ENCODE data around the gene OLAH.

OLAH gene

DNA sequence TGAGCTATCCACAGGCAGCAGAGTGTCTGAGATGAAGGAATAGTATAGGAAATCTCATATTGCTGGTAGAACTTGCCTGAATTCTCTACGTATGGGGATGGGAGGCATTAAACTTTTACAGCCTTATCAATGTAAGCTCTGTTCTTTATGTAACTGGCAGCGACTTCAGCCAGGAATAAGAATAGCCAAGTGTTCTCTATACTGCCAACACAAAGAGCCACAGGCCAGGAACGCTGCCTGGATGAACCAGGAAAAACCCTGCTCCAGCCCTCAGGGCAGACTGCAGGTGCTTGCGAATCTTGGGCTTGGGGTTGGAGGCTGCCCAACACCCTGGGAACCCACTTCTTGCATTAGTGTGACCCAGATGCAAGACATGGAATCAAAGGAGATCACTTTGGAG lies 6.1 kb upstream of the OLAH start:
- TF ChIP-seq, protein P1, sequence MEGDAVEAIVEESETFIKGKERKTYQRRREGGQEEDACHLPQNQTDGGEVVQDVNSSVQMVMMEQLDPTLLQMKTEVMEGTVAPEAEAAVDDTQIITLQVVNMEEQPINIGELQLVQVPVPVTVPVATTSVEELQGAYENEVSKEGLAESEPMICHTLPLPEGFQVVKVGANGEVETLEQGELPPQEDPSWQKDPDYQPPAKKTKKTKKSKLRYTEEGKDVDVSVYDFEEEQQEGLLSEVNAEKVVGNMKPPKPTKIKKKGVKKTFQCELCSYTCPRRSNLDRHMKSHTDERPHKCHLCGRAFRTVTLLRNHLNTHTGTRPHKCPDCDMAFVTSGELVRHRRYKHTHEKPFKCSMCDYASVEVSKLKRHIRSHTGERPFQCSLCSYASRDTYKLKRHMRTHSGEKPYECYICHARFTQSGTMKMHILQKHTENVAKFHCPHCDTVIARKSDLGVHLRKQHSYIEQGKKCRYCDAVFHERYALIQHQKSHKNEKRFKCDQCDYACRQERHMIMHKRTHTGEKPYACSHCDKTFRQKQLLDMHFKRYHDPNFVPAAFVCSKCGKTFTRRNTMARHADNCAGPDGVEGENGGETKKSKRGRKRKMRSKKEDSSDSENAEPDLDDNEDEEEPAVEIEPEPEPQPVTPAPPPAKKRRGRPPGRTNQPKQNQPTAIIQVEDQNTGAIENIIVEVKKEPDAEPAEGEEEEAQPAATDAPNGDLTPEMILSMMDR (conservative IDR thresholded peaks at IDR 0.05) = no peak
- no peak overlapping the region for H3K27ac ChIP-seq

DNA sequence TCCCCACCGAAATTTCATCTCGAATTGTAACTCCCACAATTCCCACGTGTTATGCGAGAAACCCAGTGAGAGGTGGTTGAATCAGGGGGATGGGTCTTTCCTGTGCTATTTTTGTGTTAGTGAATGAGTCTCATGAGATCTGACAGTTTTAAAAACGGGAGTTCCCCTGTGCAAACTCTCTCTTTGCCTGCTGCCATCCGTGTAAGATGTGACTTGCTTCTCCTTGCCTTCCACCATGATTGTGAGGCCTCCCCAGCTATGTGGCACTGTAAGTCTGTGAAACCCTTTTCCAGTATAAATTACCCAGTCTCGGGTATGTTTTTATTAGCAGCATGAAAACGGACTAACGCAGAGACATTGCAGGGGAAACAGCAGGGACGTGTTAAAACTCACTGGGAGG lies 5.3 kb upstream of the OLAH start:
- no peak overlapping the region for H3K27ac ChIP-seq
- TF ChIP-seq, protein P1 (conservative IDR thresholded peaks at IDR 0.05) = no peak

DNA sequence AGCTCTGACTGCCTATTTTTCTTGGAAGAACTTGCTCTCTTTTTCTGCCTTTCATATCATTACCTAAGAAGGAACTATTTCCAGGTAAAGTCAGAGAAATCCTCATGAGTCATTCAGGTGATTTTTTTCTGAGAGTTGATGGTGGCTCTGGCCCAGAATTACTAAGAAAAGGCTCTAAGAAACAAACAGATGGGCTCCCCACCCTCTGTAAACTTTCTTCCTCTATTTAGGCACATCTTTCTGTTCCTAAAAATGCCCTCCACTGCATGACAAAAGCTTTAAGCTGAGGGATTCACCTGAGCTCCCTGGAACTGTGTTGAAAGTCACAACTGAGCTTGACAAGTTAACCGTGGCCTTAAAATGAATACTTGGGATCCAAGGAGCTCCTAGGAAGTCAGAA lies 1.6 kb downstream of the OLAH start:
- H3K27ac ChIP-seq = no peak overlapping the region
- TF ChIP-seq, protein P1 (conservative IDR thresholded peaks at IDR 0.05) = no peak

DNA sequence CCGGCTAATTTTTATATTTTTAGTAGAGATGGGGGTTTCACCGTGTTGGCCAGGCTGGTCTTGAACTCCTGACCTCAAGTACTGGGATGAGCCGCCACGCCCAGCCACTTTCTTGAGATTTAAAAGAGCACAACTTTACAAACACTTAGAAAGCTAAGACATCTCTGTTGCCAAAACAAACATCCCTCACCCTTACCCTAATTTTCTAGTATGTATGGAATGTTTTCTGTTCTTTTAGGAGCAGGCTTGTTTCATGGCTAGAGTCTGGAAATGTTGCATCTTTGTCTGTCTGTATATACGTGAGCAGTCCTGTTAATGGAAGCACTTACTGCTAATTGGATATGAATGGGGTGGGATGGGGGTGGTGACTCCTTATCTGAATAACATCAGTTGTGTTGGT lies 2.9 kb downstream of the OLAH start:
- TF ChIP-seq, protein P1 (conservative IDR thresholded peaks at IDR 0.05) = no peak
- no peak overlapping the region for H3K27ac ChIP-seq

DNA sequence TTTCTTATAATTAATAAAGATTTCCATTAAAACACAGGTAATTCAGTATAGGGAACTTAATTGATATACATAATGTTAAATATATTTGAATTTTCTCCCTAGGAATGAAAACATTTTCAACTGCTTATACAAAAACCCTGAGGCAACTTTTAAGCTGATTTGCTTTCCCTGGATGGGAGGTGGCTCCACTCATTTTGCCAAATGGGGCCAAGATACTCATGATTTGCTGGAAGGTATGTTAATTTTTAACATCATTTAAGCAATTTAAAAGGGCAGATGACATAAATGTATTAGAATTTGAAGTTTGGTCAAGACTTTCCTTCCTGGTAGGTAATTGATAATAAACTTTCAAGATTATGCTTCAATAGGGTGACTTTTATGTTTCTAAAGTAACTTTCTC lies 5.8 kb downstream of the OLAH start:
- H3K27ac ChIP-seq = no peak overlapping the region
- TF ChIP-seq, protein P1 (conservative IDR thresholded peaks at IDR 0.05) = no peak

DNA sequence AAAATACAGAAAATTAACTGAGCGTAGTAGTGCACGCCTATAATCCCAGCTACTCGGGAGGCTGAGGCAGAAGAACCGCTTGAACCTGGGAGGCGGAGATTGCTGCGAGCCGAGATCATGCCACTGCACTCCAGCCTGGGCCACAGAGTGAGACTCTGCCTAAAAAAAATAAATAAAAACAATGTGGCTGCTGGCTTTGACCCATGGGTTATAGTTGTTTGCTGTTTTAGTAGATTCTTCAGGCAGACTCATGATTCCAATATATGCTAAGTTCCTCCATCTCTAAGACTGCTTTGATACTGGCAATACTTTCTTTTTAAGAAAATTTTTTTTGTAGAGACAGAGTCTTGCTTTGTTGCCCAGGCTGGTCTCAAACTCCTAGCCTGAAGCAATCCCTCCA lies 8.4 kb downstream of the OLAH start:
- H3K27ac ChIP-seq = no peak overlapping the region
- TF ChIP-seq, protein P1 (conservative IDR thresholded peaks at IDR 0.05) = no peak

DNA sequence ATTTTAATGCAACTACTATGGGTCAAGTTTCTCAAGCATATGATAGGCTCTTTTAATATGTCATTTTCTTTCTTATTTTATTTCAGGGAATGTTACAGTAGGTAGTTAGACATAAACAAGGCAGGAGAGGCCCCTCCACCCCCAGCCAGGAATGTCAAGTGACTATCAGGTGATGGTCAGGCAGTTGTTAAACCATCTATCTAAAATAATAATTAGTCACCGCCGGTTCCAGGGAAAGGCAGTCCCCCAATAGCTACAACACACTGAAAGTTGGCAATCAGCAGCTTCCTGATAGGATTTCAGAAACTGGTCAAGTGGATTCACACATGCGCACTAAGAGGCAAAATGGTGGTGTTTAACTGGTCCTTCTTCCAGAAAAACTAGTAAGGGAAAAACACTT lies 9.3 kb downstream of the OLAH start:
- TF ChIP-seq, protein P1 (conservative IDR thresholded peaks at IDR 0.05) = no peak
- H3K27ac ChIP-seq = no peak overlapping the region

DNA sequence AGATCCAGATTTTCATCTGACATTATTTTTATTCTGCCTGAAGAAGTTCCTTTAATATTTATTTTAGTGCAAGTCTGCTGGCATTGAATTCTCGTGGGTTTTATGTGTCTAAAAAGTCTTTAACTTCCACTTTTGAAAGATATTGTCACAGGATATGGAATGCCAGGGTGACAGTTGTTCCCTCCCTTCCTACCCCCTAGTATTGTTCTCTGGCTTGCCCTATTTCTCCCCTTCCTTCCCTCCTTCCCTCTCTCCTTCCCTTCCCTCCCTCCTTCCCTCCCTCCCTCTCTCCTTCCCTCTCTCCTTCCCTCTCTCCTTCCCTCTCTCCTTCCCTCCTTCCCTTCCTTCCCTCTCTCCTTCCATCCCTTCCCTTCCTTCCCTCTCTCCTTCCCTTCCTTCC lies 14.9 kb downstream of the OLAH start:
- no peak overlapping the region for H3K27ac ChIP-seq
- TF ChIP-seq, protein P1 (conservative IDR thresholded peaks at IDR 0.05) = no peak

Data from VCaP (cell line).